A549 (cell line): ENCODE data around the gene GTF3C1. TPM values are rescaled to one million over a fixed set of nuclear protein-coding genes. Genes with fewer than 3 reads are reported as not detected.

Experiments
- ATAC-seq, 2 experiments: fragments of 200-7000 bp in 1 of 2; fragments of >200 bp in 1 of 2; cut with Nextera tagmentation in 1 of 2; cut with Tn5 transposase in 1 of 2; 3 replicates each; pipeline versions ENCODE4 v1.8.0 to v1.9.1; 2018 to 2020; ENCODE audit warnings: mild to moderate bottlenecking in 1 of 2, moderate library complexity in 1 of 2
- CTCF ChIA-PET: fragments of 300-600 bp; sonication (Branson Sonifier 250); formaldehyde crosslinking; extraction: SDS; loops from one replicate; lab custom pipeline; 2021; ENCODE audit warnings: antibody characterized with exemption, inconsistent platforms; lab: Yijun Ruan, JAX
- POLR2A ChIA-PET: fragments of 350-600 bp; formaldehyde crosslinking; extraction: SDS; loops from one replicate; lab custom pipeline; 2021; ENCODE audit warnings: antibody characterized with exemption, inconsistent platforms; lab: Yijun Ruan, JAX
- DNase-seq, 2 experiments: peaks; one replicate each; pipeline versions ENCODE4 v3.0.0 to v3.0.0-alpha.2; 2011 to 2016; ENCODE audit warnings: low read depth in 1 of 2, low spot score in 1 of 2
- FAIRE-seq: peaks from 2 replicates; lab custom pipeline; 2011; peaks lifted over from hg19 to GRCh38; lab: Jason Lieb, UNC
- H3K27ac ChIP-seq, 2 experiments: fragments of >200 bp; sonication (Bioruptor Twin); formaldehyde crosslinking; 3 replicates each; pipeline ENCODE4 v1.5.1; 2016 to 2017
- H3K4me1 ChIP-seq: fragments of >200 bp; sonication (Bioruptor Twin); formaldehyde crosslinking; 3 replicates; pipeline ENCODE4 v1.6.1; 2016
- H3K4me2 ChIP-seq: fragments of >200 bp; sonication (Bioruptor Twin); formaldehyde crosslinking; 3 replicates; pipeline ENCODE4 v1.6.1; 2016
- H3K4me3 ChIP-seq: fragments of >200 bp; sonication (Bioruptor Twin); formaldehyde crosslinking; 3 replicates; pipeline ENCODE4 v1.5.1; 2016
- H3K9me3 ChIP-seq: fragments of >200 bp; sonication (Bioruptor Twin); formaldehyde crosslinking; 3 replicates; pipeline ENCODE4 v1.6.1; 2016
- EP300 ChIP-seq, 2 experiments: fragments of >200 bp; sonication (Bioruptor Twin); formaldehyde crosslinking; IDR thresholded peaks; 2 replicates in 1 of 2; 3 replicates in 1 of 2; pipeline ENCODE4 v1.6.1; 2016 to 2017
- GATA3 ChIP-seq: IDR thresholded peaks from 2 replicates; pipeline ENCODE4 v1.6.1; 2012; ENCODE audit warnings: borderline replicate concordance
- HEYL ChIP-seq: fragments of 250-450 bp; sonication (Bioruptor Pico); IDR thresholded peaks from 2 replicates; pipeline ENCODE4 v1.8.0; 2021; ENCODE audit warnings: mild to moderate bottlenecking, moderate library complexity
- HOXB5 ChIP-seq: fragments of 250-450 bp; sonication (Bioruptor Pico); IDR thresholded peaks from 2 replicates; pipeline ENCODE4 v1.5.0; 2020; ENCODE audit warnings: mild to moderate bottlenecking, moderate library complexity
- JUN ChIP-seq, 2 experiments: fragments of >200 bp; sonication (Bioruptor Twin); formaldehyde crosslinking; IDR thresholded peaks; 2 replicates in 1 of 2; 3 replicates in 1 of 2; pipeline ENCODE4 v1.6.1; 2016 to 2017
- JUNB ChIP-seq: fragments of >200 bp; sonication (Bioruptor Twin); formaldehyde crosslinking; IDR thresholded peaks from 2 replicates; pipeline ENCODE4 v1.6.1; 2016
- MYC ChIP-seq: IDR thresholded peaks from 2 replicates; pipeline ENCODE4 v1.6.1; 2012; ENCODE audit warnings: mild to moderate bottlenecking, inconsistent platforms, low read length, improper control_type of control experiment, borderline replicate concordance
- RAD21 ChIP-seq, 2 experiments: fragments of >200 bp in 1 of 2; sonication (Bioruptor Twin) in 1 of 2; formaldehyde crosslinking in 1 of 2; IDR thresholded peaks in 1 of 2; conservative IDR thresholded peaks in 1 of 2; 2 replicates in 1 of 2; 3 replicates in 1 of 2; pipeline ENCODE4 v1.6.1; 2012 to 2018; ENCODE audit warnings: inconsistent platforms in 1 of 2
- RFX5 ChIP-seq: fragments of 450-650 bp; IDR thresholded peaks from 2 replicates; pipeline ENCODE4 v1.7.1; 2014; ENCODE audit warnings: antibody characterized with exemption, mild to moderate bottlenecking, moderate library complexity
- RNF2 ChIP-seq: fragments of 200-600 bp; sonication (generic); IDR thresholded peaks from 2 replicates; pipeline ENCODE4 v1.6.1; 2016; ENCODE audit warnings: low read depth, mild to moderate bottlenecking, antibody characterized with exemption, moderate library complexity, borderline replicate concordance
- SMC3 ChIP-seq: fragments of >200 bp; sonication (Bioruptor Twin); formaldehyde crosslinking; IDR thresholded peaks from 3 replicates; pipeline ENCODE4 v1.6.1; 2018; ENCODE audit warnings: inconsistent platforms
- TFCP2L1 ChIP-seq: fragments of 250-450 bp; sonication (Bioruptor Pico); IDR thresholded peaks from 2 replicates; pipeline ENCODE4 v1.5.0; 2021; ENCODE audit warnings: mild to moderate bottlenecking
- WGBS: methylation state at CpG from one replicate; pipeline ENCODE4 v1.1.6; 2017; ENCODE audit errors: missing lambda C conversion rate; 5-methylcytosine and 5-hydroxymethylcytosine counted together
- polyA plus RNA-seq, 4 experiments: library from polyadenylated mRNA; depleted of rRNA in 3 of 4; stranded (reverse); fragments of >200 nt; fragmentation: RNase III in 1 of 4; extraction: RNeasy Plus Mini Kit Qiagen cat#74134 plus additional on column Dnase treatment in 1 of 4; gene quantifications; 2 replicates in 3 of 4; 3 replicates in 1 of 4; pipeline ENCODE4 v1.2.3, GENCODE V29; 2011 to 2017
- TF ChIP-seq, protein P1 (sequence below): fragments of 200-600 bp; sonication (generic); IDR thresholded peaks from 2 replicates; pipeline ENCODE4 v1.6.1; 2016; ENCODE audit warnings: antibody characterized with exemption, mild to moderate bottlenecking, moderate library complexity
- TF ChIP-seq, protein P2 (sequence below): IDR thresholded peaks from 2 replicates; pipeline ENCODE4 v1.6.1; 2012; ENCODE audit warnings: low read depth, borderline replicate concordance
- TF ChIP-seq, protein P3 (sequence below): fragments of 250-450 bp; sonication (Bioruptor Pico); IDR thresholded peaks from 2 replicates; pipeline ENCODE4 v1.5.0; 2021; ENCODE audit warnings: mild to moderate bottlenecking, moderate library complexity, borderline replicate concordance
- TF ChIP-seq, protein P4 (sequence below): fragments of >200 bp; sonication (Bioruptor Twin); formaldehyde crosslinking; IDR thresholded peaks from 3 replicates; pipeline ENCODE4 v1.5.1; 2016

The GTF3C1 gene
- polyA plus RNA-seq, 2 of the 4 experiments (the other 2 are of a cell fraction): 41.6 to 54.2 TPM

DNA sequence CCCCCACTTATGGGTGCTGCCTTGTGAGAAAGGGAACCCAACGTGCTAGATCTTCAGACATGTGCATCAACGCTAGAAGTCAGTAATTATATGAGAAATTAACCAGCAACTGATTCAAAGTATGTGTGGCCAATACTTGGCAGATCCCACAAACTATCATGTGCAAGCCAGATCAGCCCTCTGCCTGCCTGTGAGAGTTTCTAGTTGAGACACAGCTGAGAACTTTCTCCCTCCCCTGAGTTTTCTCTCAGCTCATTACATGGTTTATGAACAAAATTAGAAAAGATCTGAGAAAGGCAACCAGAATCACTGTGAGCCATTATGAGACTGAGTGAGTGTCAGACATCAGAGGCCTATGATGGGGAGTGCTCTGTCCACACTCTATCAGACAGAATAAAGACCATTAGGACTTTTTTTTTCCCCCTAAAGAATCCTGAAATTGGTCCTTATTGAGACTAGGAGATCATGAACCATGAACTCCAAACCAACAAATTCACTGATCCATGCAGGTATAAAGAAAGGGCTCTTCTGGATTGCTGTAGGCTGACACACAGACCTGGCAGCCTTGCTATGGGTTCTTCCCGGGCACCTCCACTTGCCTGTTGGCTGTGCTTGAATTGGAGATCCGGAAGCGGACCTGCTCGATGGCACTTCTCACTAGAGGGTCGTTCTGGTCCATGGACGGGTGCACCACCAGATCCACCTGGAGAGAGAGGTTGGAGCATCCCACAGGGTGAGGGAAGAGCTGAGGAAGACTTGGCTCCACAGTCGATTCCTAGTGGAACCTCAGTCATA is 51.5 kb downstream of the GTF3C1 start (continued):
- TF ChIP-seq, protein P1, sequence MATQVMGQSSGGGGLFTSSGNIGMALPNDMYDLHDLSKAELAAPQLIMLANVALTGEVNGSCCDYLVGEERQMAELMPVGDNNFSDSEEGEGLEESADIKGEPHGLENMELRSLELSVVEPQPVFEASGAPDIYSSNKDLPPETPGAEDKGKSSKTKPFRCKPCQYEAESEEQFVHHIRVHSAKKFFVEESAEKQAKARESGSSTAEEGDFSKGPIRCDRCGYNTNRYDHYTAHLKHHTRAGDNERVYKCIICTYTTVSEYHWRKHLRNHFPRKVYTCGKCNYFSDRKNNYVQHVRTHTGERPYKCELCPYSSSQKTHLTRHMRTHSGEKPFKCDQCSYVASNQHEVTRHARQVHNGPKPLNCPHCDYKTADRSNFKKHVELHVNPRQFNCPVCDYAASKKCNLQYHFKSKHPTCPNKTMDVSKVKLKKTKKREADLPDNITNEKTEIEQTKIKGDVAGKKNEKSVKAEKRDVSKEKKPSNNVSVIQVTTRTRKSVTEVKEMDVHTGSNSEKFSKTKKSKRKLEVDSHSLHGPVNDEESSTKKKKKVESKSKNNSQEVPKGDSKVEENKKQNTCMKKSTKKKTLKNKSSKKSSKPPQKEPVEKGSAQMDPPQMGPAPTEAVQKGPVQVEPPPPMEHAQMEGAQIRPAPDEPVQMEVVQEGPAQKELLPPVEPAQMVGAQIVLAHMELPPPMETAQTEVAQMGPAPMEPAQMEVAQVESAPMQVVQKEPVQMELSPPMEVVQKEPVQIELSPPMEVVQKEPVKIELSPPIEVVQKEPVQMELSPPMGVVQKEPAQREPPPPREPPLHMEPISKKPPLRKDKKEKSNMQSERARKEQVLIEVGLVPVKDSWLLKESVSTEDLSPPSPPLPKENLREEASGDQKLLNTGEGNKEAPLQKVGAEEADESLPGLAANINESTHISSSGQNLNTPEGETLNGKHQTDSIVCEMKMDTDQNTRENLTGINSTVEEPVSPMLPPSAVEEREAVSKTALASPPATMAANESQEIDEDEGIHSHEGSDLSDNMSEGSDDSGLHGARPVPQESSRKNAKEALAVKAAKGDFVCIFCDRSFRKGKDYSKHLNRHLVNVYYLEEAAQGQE: no peak
- TF ChIP-seq HOXB5 (CRISPR knock-in tag): no peak
- TF ChIP-seq RFX5: no peak
- TF ChIP-seq, protein P2, sequence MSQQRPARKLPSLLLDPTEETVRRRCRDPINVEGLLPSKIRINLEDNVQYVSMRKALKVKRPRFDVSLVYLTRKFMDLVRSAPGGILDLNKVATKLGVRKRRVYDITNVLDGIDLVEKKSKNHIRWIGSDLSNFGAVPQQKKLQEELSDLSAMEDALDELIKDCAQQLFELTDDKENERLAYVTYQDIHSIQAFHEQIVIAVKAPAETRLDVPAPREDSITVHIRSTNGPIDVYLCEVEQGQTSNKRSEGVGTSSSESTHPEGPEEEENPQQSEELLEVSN: no peak
- TF ChIP-seq, all 56 proteins: peak for 0

DNA sequence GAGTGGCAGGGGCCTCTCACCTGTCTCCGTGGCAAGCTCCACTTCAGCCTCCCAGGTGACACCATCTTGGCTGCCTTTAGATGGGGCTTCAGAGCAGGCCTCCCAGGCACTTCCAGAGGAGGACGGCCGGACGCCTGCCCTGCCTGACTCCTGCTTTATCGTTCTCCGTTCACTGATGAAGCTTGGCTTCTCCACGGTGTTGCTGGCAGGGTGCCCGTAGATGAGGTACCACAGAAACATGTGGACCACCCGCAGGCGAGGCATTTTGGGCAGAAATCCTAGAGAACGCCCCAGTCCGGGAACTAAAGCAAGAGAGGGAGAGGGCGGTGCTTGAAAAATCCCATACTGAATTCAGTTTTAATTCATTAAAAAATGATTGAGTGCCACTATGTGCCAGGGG is 54.5 kb downstream of the GTF3C1 start:
- WGBS: 92% methylated on average over 13 of the region's 13 CpGs
- CTCF ChIA-PET: interaction anchor here (1.0 kb wide), 1 partner anchor 24 kb away, joined by 3 read pairs; no protein-coding TSS in a partner anchor
- Histone ChIP-seq H3K9me3 (no peaks in the 10 kb centered on the region), H3K27ac (no peak overlapping the region), H3K4me2 (no peak overlapping the region), H3K4me1 (no peaks in the 10 kb centered on the region), H3K4me3 (no peak overlapping the region)
- FAIRE-seq: no peak
- TF ChIP-seq RAD21 (conservative IDR thresholded peaks at IDR 0.05 in 1 of 2, IDR thresholded peaks at IDR 0.05 in 1 of 2) (no peak), GATA3 (no peak), JUNB (no peak), RNF2 (no peak), MYC (no peak), HOXB5 (CRISPR knock-in tag) (no peak), JUN (IDR thresholded peaks at IDR 0.05) (no peak), TFCP2L1 (CRISPR knock-in tag) (no peak), RFX5 (no peak), EP300 (IDR thresholded peaks at IDR 0.05) (no peak), HEYL (CRISPR knock-in tag) (no peak), SMC3 (no peak)
- TF ChIP-seq, protein P1: no peak
- TF ChIP-seq, protein P3, sequence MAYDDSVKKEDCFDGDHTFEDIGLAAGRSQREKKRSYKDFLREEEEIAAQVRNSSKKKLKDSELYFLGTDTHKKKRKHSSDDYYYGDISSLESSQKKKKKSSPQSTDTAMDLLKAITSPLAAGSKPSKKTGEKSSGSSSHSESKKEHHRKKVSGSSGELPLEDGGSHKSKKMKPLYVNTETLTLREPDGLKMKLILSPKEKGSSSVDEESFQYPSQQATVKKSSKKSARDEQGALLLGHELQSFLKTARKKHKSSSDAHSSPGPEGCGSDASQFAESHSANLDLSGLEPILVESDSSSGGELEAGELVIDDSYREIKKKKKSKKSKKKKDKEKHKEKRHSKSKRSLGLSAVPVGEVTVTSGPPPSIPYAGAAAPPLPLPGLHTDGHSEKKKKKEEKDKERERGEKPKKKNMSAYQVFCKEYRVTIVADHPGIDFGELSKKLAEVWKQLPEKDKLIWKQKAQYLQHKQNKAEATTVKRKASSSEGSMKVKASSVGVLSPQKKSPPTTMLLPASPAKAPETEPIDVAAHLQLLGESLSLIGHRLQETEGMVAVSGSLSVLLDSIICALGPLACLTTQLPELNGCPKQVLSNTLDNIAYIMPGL (CRISPR knock-in tag): no peak
- TF ChIP-seq, protein P4, sequence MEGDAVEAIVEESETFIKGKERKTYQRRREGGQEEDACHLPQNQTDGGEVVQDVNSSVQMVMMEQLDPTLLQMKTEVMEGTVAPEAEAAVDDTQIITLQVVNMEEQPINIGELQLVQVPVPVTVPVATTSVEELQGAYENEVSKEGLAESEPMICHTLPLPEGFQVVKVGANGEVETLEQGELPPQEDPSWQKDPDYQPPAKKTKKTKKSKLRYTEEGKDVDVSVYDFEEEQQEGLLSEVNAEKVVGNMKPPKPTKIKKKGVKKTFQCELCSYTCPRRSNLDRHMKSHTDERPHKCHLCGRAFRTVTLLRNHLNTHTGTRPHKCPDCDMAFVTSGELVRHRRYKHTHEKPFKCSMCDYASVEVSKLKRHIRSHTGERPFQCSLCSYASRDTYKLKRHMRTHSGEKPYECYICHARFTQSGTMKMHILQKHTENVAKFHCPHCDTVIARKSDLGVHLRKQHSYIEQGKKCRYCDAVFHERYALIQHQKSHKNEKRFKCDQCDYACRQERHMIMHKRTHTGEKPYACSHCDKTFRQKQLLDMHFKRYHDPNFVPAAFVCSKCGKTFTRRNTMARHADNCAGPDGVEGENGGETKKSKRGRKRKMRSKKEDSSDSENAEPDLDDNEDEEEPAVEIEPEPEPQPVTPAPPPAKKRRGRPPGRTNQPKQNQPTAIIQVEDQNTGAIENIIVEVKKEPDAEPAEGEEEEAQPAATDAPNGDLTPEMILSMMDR: no peak
- POLR2A ChIA-PET: no interaction called here
- DNase-seq: no peak
- no peak for ATAC-seq
